Cardiac fibroblast (primary cell): ENCODE data around the gene TUBB4A.

Experiments used
- DNase-seq, 2 donors: peaks; one replicate each; pipeline versions ENCODE4 v3.0.0 to v3.0.0-alpha.2; 2010; ENCODE audit warnings: low read depth in 2 of 2
- H3K4me3 ChIP-seq, 2 donors: replicated peaks in 1 of 2; 1 replicate in 1 of 2; 2 replicates in 1 of 2; pipeline ENCODE4 v1.5.1; 2011; ENCODE audit warnings: low read depth in 2 of 2, low read length in 2 of 2, mild to moderate bottlenecking in 2 of 2, moderate library complexity in 1 of 2
- CTCF ChIP-seq: IDR thresholded peaks from one replicate; pipeline ENCODE4 v1.5.1; 2011; ENCODE audit warnings: low read depth, mild to moderate bottlenecking, low read length, inconsistent platforms

Gene TUBB4A

DNA sequence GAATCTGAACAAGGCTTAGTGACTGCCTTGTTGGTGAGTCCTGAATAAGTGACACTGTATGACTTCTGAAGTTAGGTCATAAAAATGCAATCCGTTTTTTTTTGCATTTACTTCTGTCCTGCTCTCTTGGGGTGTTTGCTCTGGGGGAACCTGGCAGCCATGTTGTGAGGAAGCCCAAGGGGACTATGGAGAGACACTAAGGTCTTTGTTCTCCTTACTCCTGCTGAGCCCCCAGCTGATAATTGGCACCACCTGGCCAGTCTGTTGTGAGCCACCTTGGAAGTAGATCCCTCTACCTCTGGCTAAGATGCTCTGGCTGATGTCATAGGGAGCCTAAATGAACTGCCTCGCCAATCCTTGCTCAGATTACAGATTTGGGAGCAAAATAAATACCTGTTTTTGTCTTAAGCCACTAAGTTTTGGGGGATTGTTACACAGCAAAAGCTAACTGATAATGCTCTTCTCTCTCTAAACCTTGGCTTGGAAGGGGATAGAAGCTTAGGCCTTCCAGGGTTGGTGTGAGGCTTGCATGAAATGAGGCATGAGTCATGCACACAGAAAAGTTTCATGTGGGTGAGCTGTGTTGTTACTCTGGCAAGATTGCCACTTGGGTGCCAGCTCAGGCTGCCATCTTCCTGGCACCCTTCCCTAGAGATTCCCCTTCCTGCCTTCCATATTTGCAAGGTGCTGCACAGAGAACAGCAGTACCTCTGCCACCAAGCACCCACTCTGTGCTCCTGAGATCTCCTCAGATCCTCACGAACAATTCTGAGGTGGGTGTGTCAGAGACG, 10.1 kb downstream of the TUBB4A start:
- TF ChIP-seq CTCF, result no peak
- no peak overlapping the region for H3K4me3 ChIP-seq
- no peak for DNase-seq

DNA sequence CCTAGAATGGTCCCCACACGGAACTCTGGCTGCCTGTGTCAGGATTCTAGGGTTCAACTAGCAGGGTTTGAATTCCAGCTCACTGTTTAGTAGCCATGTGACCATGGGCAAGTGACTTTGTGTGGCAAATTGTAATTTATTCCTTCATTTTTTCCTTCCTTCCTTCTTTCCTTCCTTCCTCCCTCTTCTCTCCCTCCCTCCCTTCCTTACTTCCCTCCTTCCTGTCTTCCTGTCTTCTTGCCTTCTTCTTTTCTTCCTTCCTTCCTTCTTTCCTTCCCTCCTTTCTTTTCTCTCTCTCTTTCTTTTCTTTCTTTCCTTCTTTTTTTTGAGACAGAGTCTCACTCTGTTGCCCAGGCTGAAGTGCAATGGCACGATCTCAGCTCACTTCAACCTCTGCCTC, 12.0 kb downstream of the TUBB4A start:
- DNase-seq, result no peak
- no peak overlapping the region for H3K4me3 ChIP-seq
- TF ChIP-seq CTCF, result no peak

DNA sequence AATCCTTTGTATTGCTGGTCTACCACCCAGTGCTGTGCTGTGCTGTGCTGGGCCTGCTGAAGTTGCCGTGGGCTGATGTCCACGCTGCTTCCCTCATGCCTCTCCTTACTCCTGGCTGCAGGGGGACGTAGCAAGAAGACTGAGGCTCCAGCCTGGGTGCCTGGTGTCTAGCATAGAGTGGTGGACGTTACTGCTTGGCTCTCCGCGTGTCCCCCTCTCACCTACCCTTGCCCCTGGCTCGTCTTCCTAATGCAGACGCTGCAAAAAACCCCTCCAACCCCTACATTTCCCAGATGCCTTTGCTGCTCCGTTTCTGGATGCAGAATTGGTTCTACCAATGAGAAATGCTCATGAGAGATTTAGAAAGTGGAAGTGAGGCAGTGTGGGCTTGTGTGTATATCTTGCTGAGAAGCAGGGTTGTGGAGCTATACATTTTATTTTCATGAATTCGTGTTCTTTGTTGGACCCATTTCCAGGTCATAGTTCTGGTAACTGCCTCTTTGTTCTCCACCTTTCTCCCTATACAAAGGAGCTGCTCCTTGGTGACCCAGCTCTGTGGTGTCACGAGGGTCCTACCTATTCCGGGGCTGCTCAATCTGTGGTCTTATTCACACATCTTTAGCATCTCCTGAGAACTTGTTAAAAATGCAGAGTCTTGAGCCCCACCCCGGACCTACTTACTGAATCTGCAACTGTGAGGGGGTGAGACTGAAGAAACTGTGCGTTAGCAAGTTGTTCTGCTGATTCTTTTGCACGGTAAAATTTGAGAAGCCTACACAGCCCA, 12.6 kb downstream of the TUBB4A start:
- H3K4me3 ChIP-seq, result no peak overlapping the region
- DNase-seq, result no peak
- no peak for TF ChIP-seq CTCF

DNA sequence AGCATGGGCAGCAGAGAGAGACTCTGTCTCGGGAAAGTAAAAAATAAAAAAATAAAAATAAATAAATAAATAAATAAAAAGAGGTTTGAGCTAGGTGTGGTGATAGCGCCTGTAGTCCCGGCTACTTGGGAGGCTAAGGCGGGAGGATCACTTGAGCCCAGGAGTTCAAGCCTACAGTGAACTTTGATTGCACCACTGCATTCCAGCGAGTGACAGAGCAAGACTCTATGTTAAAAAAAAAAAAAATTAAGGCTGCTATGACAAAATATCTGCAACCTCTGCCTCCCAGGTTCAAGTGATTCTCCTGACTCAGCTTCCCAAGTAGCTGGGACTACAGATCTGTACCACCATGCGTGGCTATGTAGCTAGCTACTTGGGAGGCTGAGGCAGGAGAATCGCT, 17.3 kb downstream of the TUBB4A start:
- H3K4me3 ChIP-seq, result no peak overlapping the region
- TF ChIP-seq CTCF, result no peak
- no peak for DNase-seq

DNA sequence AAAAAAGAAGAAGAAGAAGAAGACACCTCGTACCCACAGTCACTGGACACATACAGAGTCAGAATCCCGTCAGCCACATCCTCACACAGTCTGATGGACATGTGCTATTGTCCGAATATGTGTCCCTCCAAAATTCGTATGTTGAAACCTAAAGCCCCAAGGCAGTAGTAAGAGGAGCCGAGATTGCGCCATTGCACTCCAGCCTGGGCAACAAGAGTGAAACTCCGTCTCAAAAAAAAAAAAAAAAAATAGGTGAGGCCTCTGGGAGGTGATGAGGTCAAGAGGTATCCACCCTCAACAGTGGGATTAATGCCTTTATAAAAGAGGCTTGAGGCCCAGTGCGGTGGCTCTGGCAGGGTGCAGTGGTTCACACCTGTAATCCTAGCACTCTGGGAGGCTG, 17.9 kb downstream of the TUBB4A start:
- no peak overlapping the region for H3K4me3 ChIP-seq
- TF ChIP-seq CTCF, result no peak
- no peak for DNase-seq

- H3K4me3 ChIP-seq, result no peak overlapping the region
- DNase-seq, result no peak
- no peak for TF ChIP-seq CTCF
Measured at GRCh38 chr19:6483235-6483634, 18.9 kb downstream of the TUBB4A start.
